Measurements from ENCODE around the gene CDHR3.

DNA sequence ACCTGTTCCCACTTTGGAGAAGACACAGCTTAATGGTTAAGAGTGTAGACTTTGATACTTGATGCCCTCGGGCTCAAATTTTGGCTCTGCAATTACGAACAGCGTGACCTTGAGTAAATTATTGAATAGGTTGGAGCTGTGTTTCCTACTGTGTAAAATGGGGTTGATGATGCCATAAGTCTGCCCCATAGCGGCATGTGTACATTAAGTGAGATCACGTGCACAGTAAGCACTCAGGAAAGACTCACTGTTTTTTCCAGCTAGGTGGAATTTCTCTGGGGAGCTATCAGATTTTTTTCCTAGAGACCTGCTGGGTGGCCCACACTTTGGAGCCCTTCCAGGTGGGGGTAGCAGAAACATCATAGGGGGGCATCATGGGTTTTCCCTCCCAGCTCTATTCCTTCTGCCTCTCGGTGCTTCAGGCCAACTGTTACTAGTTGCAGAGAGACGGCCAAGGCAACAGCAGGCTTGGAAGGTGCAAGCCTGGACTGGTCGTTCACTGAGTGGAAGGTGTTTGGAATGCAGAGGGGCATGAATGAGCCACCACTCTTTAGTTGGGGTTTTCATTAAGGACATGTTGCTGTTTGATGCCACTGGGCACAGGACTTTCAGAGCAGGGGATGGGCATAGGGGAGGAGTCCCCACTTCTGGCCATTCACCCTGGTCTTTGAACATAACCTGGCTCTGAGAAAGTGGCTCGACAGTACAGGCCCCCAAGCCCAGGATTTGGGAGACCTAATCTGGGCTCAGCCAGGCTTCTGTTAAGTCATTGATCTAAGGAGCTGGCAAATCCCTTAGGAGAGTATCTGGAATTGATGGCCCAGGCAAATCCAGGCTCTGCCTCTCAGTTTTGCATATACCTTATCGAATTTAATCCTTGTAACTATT is 85.0 kb downstream of the CDHR3 start:
- TF ChIP-seq, protein P1, sequence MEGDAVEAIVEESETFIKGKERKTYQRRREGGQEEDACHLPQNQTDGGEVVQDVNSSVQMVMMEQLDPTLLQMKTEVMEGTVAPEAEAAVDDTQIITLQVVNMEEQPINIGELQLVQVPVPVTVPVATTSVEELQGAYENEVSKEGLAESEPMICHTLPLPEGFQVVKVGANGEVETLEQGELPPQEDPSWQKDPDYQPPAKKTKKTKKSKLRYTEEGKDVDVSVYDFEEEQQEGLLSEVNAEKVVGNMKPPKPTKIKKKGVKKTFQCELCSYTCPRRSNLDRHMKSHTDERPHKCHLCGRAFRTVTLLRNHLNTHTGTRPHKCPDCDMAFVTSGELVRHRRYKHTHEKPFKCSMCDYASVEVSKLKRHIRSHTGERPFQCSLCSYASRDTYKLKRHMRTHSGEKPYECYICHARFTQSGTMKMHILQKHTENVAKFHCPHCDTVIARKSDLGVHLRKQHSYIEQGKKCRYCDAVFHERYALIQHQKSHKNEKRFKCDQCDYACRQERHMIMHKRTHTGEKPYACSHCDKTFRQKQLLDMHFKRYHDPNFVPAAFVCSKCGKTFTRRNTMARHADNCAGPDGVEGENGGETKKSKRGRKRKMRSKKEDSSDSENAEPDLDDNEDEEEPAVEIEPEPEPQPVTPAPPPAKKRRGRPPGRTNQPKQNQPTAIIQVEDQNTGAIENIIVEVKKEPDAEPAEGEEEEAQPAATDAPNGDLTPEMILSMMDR (IDR thresholded peaks at IDR 0.05): no peak
- no peak for TF ChIP-seq POLR2A (IDR thresholded peaks at IDR 0.05)
- TF ChIP-seq POLR2AphosphoS5 (IDR thresholded peaks at IDR 0.05): no peak

Data from gastroesophageal sphincter (tissue), 3 donors.